NB4 (cell line): ENCODE measurements around the gene MND1.

Experiments used
- MYC ChIP-seq: IDR thresholded peaks from 2 replicates; pipeline ENCODE4 v1.6.1; 2011; ENCODE audit warnings: low read depth, low read length
- TF ChIP-seq, protein P1 (sequence below): IDR thresholded peaks from one replicate; pipeline ENCODE4 v1.5.1; 2012; ENCODE audit warnings: low read depth, low read length

DNA sequence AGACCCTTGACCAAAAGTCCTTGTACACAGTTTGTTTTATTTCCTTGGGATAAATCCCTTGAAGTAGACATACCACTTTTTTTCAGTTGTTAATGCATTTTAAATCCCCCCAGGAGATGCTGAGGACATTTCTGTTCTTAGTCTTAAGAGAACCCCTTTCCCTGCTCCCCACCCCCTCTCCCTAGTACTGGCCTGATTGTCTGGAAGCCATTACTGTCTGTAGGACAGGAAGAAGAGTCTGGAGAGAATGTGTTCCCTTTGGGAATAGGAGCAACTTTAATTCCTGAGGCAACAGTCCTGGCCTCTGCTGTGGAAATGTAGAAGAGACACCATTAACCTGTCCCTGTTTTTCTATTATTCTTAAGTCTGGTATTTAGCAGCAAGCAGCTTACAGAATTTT, 69.4 kb downstream of the MND1 start:
- TF ChIP-seq MYC, result no peak
- TF ChIP-seq, protein P1, sequence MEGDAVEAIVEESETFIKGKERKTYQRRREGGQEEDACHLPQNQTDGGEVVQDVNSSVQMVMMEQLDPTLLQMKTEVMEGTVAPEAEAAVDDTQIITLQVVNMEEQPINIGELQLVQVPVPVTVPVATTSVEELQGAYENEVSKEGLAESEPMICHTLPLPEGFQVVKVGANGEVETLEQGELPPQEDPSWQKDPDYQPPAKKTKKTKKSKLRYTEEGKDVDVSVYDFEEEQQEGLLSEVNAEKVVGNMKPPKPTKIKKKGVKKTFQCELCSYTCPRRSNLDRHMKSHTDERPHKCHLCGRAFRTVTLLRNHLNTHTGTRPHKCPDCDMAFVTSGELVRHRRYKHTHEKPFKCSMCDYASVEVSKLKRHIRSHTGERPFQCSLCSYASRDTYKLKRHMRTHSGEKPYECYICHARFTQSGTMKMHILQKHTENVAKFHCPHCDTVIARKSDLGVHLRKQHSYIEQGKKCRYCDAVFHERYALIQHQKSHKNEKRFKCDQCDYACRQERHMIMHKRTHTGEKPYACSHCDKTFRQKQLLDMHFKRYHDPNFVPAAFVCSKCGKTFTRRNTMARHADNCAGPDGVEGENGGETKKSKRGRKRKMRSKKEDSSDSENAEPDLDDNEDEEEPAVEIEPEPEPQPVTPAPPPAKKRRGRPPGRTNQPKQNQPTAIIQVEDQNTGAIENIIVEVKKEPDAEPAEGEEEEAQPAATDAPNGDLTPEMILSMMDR, result no peak
